GM19372 (cell line): ENCODE data around the gene SPACA7.
"Not testable (repeated sequence)": the region's sequence is repeated elsewhere in the genome, so short reads cannot be mapped to it uniquely, and the experiment has no call there.

ENCODE experiments used
- ATAC-seq: cut with Tn5 transposase; IDR thresholded peaks from one replicate; pipeline ENCODE4 v1.9.1; 2021; ENCODE audit warnings: mild to moderate bottlenecking, low read depth, moderate library complexity; ENCODE audit not compliant: unreplicated experiment

The SPACA7 gene

DNA sequence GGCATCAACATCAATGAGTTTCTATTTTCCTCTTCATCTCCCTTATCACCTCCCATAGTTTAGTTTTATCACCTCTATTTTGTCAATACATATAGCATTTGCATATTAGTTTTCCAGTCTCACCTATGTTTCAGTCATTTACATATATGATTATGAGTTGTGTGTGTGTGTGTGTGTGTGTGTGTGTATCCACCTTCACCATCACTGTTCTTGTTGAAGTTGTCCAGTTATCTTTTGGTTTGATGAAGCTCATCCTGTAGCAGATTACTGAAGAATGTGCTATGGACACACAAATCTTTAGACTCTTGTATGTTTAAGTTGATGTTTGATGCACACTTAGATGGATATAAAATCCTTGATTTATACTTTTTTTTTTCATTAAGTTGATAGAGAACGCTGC lies 40.5 kb downstream of the SPACA7 start:
- ATAC-seq: no peak

DNA sequence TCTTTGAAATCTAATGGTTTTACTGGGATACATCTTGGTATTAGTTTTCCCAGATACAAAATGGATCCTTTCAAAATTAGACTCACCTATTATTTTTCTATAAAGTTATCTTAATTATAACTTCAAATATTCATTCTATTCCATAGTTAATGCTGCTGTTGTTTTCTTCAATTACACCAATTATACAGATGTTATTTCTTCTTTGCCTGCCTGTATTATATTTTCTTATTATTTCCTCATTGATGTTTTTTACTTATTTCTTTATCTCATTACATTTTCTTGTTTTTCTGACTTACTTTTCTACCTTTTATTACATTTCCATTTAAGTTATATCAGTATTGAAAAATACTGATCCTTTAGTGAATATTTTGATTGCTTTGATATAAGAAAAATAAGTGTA lies 40.9 kb downstream of the SPACA7 start:
- ATAC-seq: no peak

DNA sequence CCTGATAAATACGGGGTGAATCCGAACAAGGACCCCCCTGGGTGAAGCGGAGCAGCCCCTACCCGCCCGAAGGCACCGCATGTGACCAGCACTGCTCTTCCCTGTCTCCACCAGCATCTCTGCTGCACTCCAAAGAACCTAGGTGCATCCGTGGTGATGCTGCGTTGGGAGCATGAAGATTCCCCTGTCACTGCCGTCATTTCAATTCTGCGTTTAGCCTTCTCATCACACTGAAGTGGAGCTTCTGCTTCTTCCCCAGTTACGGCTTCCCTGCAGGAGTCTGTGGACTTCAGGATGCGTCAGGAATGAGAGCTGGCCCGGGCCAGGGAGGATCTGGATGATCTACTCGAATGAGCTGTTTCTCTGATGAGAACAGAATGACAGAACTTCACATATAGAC lies 47.9 kb downstream of the SPACA7 start:
- ATAC-seq: no peak

DNA sequence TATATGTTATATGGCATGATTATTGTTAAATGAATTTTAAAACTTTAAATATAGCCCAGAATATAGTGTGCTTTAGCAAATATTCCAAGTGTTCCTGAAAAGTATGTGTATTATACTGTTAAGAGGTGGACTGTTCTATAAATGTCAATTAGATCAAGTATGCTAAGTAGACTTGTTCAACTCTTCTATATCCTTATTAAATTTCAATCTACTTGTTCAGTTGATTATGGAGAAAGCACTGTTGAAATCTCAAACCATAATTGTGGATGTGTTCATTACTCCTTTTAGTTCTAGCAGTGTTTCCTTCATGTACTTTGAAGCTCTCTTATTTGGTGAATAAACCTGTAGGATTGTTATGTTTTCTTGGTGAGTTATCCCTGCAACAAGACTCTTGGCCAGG lies 52.5 kb downstream of the SPACA7 start:
- no peak for ATAC-seq

DNA sequence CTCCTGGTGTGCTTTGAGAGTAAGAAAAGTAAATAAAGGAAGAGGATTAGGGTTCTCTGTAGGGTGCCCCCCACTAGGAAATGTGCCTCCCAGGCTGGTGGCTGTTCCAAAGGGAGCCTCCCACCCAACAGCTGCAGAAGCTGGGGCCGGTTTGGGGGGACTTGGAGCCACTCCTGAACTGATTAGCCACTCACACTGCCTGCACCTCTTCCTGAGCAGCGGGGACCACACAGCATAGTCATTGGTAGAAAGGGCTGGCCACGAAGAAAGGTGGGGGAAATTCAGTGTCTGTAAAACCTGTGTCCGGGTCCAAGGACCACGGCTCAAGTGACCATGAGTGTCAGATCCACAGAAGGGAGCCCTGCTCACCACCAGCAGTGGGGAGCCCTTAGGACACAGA lies 55.6 kb downstream of the SPACA7 start:
- ATAC-seq: no peak

DNA sequence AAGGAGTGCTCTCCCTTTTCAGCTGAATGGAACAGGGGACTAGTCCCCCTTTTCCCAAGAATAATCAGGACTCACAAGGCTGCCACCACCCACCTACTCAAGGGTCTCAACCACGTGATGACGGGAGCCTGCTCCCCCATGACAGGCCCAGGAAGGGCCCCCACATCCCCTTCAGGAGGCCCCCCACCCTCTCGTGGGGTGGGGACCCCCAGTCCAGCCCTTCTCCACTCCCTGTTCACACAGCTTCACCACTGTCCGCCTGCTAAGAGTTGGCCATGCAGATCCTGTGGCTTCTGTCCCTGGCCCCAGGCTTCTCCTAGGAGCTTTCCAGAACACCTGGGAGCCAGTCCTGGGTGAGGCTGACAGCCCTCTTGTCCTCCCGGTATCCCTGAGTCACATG lies 56.6 kb downstream of the SPACA7 start:
- ATAC-seq: not testable (repeated sequence)

DNA sequence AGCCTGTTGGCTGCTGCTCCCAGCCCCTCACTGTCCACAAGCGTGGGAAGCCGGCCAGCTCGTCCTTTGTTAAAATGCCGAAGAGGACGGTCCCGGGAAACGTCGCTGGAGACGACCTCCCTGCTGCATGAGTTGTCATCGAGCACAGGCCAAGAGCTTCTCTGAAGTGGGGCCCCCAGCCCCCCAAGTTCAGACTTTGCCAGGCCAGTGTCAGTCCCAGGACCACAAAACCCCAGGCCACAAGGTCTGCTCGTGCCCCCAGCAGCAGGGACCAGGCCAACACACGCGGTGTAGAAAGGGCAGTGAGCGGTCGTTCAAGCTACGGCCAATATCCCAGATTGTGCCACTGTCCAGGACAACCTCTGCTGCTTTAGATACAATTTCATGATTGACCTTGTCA lies 57.4 kb downstream of the SPACA7 start:
- ATAC-seq: not testable (repeated sequence)

DNA sequence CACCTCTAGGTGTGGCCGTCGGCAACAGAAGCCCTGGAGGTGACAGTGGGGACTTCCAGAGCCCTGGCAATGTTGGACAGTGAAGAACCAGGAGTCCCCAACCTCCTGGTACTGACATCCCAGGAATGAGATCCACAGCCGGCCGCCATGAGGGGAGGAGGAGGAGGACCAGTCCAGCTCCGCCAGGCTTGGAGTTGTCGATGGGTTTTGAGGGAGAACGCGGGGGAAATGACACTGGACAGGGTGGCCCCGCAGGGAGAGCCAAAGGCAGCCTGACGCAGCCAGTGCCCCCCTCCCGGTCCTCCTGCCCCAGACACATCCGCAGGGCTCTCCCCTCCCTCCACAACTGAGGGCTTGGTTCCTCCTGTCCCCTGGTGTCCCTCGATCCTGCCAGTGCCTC lies 57.9 kb downstream of the SPACA7 start:
- ATAC-seq: no peak

DNA sequence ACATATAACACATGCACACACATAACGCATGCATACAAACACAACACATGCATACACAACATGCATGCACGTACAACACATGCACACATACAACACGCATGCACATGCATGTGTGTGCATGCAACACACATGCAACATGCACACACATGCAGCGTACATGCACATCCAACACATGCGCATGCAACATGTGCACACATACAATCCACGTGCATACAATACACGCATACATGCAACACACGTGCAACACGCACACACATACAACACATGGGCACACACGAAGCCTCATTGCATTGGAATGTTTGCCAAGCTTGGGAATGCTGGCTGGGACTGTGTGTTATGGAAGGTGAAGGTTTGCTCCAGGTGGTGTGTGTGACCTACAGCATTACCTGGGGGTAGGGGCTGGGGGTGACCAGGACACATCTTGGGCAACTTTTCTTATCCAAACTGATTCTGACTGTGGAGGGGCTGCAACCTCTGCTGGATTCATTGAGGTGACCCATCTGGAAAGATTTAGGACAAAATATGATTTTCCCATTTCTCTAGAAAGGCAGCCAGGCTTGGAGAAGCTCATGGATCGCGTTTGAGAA lies 58.9 kb downstream of the SPACA7 start:
- no peak for ATAC-seq

DNA sequence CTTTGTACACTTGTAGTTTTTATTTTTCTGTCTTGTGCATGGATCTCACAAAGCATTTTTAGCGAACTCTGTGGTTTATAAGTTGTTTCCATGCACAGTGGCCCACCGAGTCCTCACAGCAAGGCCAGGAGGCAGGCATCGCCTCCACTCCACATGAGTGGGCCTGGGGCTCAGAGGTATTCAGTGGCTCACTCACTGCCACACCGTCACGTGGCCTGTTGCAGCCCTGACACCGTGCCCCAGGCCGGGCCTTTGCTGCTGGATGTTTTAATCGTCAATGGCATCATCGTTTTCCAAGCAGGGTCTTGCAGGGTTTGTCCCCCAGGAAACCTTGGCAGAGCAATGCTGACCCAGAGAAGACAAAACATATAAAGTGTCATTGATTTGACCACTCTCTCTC lies 59.8 kb downstream of the SPACA7 start:
- no peak for ATAC-seq

DNA sequence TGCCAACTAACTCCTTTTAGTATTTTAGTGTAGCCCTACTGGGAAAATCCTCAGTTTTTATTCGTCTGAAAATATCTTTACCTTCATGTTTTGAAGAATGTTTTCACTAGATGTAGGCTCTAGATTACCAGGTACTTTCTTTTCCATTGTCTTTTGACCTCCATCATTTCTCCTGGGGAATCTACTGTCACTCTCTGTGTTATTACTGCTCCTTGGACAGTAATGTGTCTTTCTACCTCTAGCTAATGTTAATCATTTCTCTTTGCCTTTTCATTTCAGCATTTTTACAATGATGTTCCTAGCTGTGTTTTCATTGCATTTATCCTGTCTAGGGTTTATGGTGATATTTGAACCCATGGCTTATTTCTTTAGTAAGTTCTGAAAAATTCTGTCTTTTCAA lies 61.9 kb downstream of the SPACA7 start:
- ATAC-seq: no peak

DNA sequence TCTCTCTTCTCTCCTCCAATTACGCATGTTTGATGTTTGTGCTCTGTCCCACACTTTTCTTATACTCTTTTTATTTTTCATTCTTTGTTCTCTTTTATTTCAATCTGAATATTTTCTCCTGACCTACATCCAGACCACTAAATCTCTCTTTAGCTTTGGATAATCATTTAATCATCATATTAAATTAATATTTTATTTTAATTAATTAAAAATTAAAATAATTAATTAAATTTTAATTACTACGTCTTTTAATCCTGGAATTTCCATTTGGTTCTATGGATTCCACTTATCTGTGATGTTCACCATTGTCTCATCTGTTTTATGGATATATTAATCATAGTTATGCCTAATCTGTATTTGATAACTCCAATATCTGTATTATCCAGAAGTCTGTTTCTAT lies 62.4 kb downstream of the SPACA7 start:
- ATAC-seq: no peak

DNA sequence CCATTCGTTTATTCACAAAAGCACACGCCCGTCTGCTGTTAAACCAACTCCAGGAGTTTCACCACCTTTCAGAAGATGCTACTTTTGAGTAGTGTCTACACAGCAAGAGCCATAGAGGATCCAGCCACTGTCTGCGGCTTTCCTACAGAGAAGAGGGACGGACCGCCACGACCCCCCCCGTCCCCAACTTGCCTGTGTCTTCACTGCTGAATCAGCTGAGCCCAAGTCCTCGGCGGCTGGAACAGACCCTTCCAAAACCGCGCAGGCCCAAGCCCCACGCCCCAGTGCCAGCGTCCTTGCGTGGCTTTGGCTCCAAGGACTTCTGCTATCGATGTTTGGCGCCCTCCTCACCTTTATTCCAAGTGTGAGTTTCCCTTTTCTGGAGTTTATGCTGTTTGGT lies 65.1 kb downstream of the SPACA7 start:
- no peak for ATAC-seq

DNA sequence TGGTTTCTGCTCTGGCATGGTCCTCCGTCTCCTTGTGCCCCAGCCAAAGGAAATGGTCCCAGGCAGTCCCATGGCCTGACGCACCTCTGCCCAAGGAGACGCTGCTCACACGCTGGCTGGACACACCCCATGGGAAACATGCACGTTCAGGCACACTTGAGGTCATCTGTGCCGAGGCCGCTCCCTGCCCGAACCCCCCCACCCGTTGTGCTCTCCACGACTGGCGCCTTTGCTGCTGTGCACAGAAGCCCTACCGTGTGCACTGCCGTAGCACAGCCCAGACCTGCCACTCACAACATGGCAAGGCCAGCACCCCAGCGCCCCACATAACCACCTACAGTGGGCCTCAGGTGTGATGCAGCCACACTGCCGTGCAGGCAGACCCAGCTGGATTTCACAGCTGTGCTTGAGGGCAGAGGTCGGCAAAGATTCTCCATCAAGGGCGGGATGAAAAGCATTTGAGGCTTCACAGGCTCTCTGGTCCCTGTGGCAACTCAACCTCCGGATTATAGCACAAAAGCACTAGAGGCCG lies 65.7 kb downstream of the SPACA7 start:
- no peak for ATAC-seq

DNA sequence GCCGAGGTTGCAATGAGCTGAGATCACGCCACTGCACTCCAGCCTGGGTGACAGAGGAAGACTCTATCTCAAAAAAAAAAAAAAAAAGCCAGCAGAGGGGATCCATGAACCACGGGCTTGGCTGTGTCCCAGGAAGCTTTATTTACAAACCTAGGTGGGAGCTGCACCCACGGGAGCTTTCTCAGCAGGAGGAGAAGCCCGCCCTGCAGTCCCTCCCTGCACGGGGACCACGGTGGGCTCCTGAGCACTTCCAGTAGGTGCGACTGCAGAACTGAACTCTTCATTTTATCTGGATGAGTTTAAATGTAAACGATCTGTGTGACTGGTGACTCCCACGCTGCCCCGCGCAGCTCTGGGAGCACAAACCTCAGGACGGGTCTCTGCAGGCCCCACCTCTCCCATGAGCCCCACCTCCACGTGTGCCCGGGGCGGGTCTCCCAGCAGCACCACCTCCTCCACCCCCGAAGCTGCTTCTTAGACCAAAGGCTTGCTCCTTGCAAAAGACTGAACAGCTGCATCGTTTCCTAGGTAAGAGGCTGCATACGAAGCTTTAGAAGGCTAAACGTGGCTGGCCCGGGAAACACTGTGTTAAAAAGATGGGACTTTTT lies 66.4 kb downstream of the SPACA7 start:
- no peak for ATAC-seq

DNA sequence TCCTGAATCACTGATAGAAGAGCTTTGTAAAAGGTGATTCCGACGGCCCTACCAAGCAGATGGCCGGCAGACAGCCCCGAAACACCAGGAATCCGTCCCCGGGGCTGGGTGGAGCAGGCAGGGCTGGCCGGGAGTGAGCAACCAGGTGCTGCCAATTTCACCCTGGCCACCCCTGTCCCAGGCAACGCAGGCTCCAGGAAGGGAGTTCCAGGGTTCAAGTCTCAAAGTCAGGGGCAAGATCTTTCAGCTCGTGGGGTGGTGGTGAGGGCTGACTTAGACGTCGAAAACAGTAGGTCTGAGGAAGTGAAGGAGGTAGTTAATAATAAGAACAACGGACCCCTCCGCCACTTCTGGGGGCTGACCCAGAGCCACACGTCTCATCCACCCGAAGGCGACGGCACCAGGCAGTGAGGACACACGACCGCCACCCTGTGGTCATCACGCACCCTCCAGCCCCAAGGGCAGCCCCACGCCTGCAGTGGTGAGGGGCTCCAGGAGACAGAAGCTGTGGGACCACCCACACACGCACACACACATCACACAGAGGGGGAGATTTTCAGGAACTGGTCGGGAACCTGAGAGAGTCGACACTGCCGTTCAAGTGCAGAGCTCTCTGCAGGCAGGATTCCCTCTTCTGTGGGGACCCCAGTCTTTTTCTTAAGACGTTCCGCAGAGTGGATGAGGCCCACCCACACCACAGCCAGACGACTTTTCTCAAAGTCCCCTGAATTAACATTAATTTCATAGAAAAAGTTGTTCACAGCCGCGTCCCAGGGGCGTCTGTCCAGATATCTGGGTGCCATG lies 67.2 kb downstream of the SPACA7 start:
- no peak for ATAC-seq

DNA sequence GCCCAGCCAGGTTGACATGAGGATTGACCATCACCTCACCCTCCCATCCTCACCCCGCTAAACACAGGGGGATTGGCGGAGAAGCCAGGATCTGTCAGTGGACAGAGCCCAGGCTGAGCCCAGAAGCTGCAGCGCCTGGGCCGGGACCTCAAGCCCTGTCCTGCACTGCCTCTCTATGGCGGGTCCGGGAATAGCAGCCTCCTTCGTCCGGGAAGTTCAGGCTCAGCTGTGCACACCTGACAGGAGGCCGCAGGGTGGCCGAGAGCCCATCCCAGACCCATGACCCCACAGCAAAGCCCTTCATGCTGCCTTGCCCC lies 67.8 kb downstream of the SPACA7 start:
- peak; percentile 76 for ATAC-seq

DNA sequence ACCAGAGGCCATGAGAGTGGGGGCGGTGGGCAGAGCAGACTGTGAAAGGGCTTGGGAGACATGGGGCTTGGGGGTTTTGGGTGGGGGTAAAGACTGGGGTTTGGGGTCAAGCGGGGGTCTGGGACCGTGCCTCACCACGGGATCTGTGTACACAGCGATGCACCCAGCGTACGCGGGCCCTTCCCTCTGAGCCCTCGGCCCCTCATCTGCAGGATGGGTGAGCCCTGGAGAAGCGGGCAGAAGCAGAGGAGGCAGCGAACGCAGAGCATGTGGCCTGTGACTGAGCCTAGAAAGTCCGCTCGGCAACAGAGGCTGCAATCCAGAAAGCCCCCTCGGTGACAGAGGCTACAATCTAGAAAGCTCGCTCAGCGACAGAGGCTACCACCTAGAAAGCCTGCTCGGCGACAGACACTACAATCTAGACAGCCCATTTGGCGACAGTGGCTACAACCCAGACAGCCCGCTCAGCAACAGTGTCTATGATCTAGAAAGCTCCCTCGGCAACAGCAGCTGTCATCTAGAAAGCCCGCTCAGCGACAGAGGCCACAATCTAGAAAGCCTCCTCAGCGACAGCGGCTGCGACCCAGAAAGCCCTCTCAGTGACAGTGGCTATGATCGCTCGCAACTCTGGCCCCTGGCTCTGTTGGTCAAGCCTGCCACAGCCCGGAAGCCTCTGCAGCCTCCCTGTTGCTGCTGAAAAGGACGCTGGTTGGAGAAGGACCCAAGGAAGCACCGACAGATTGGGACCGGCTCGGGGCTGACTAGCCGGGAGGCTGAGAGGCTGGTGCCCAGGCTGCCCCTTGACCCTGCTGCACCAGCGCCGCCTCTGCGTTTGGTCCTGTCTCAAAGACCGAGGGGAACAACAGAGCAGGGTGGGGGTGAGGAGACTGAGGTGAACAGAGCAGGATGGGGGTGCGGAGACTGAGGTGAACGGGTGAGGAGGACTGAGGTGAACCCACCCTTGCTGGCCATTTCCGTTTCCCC lies 68.6 kb downstream of the SPACA7 start:
- ATAC-seq: no peak

DNA sequence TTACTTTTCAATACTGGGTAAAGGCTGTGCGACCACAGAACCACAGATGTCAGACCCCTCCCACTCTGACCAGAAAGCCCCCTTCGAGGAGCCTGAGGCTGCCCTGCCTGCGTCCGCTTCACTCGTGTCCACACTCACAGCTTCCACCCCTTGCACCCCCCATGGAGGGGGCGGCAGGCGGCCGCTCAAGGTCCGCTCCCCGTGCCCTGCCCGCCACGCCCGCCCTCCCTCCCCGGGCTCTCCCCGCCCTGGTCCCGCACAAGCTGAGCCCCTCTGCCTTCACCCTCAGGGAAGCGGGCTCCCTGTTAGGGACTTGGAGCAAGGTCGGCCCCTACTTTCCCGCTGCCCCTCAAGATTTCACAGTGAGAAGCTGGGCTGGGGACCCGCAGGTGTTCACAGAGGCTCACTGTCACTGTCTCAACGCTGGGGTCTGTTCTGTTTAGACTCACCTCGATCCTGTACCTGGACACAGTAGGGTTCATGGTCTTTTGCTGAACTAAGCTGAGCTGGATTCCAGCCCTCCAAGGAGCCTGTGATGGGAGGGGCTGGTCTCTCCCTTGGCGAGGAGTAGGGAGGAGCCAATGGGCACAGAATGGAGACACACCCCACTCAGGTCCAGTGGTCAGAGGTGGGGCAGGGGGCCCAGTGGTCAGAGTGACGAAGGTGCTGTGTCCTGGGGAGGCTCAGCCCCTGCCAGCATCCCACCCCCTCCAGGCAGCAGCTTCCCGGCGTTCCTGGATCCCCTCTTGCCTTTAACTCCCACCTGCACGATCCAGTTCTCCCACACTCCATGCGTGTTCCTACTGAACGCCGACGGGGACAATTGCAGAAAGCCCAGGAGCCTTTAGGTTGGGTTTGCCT lies 69.5 kb downstream of the SPACA7 start:
- no peak for ATAC-seq

DNA sequence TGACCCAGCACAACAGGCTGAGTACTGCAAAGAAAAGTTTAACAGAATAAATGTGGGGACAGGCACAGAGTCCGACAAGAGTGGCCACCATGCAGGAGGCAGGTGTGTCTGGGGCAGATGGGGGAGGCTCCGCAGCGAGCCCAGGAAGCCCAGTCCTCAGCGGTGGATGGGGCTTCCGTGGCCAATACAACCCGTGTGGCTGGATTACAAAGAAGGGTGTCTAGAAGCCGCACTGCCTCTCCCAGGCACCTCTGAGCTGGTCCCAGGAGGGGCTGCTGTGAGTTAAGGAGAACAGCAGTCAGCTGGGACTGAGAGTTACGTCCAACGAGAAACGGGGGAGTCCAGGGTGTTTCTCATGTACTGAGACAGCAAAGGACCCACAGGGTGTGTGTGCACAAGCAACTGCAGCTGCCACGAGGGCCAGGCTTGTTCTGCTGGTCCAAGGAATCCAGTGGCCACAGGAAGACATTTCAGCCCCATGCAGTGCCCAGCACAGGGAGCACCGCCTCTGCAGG lies 70.2 kb downstream of the SPACA7 start:
- ATAC-seq: no peak
